Endodermal cell (in vitro differentiated cells): ENCODE data around the gene TSC22D2. TPM values are rescaled to one million over a fixed set of nuclear protein-coding genes. Genes with fewer than 3 reads are reported as not detected.
A peak's percentile ranks its signal among the peaks of the same experiment; 100 is the strongest.

Experiments
- DNase-seq: peaks from one replicate; pipeline ENCODE4 v3.0.0-alpha.2; 2017
- H3K27ac ChIP-seq: 2 replicates; pipeline ENCODE4 v1.5.1; 2013; ENCODE audit warnings: mild to moderate bottlenecking, low read depth, low read length, moderate library complexity
- H3K27me3 ChIP-seq: 2 replicates; pipeline ENCODE4 v1.6.1; 2013; ENCODE audit warnings: mild to moderate bottlenecking, low read length, moderate library complexity; ENCODE audit not compliant: insufficient read depth, control insufficient read depth, poor library complexity, severe bottlenecking
- H3K36me3 ChIP-seq: 2 replicates; pipeline ENCODE4 v1.7.0; 2013; ENCODE audit warnings: mild to moderate bottlenecking, low read length, moderate library complexity; ENCODE audit not compliant: control insufficient read depth, insufficient read depth
- H3K4me1 ChIP-seq: one replicate; pipeline ENCODE4 v1.7.0; 2013; ENCODE audit warnings: low read length; ENCODE audit not compliant: control insufficient read depth, insufficient read depth
- H3K4me3 ChIP-seq: 2 replicates; pipeline ENCODE4 v1.5.1; 2013; ENCODE audit warnings: mild to moderate bottlenecking, low read length, moderate library complexity
- H3K9ac ChIP-seq: 2 replicates; pipeline ENCODE4 v1.6.1; 2013; ENCODE audit warnings: mild to moderate bottlenecking, low read length, moderate library complexity; ENCODE audit not compliant: poor library complexity, severe bottlenecking; ENCODE audit errors: extremely low read depth
- H3K9me3 ChIP-seq: 2 replicates; pipeline ENCODE4 v1.6.1; 2013; ENCODE audit warnings: mild to moderate bottlenecking, low read length, moderate library complexity; ENCODE audit not compliant: control insufficient read depth
- H3K27ac Mint-ChIP-seq: 2 replicates; pipeline ENCODE4 v1.8.0; 2020; ENCODE audit warnings: mixed read lengths
- H3K27me3 Mint-ChIP-seq: 2 replicates; pipeline ENCODE4 v1.8.0; 2021; ENCODE audit warnings: mild to moderate bottlenecking, mixed read lengths; ENCODE audit not compliant: insufficient read depth
- H3K36me3 Mint-ChIP-seq: 2 replicates; pipeline ENCODE4 v1.8.0; 2020; ENCODE audit warnings: low read depth, mixed read lengths
- H3K4me1 Mint-ChIP-seq: 2 replicates; pipeline ENCODE4 v1.8.0; 2020; ENCODE audit warnings: mixed read lengths
- H3K4me3 Mint-ChIP-seq: 2 replicates; pipeline ENCODE4 v1.8.0; 2020; ENCODE audit warnings: mild to moderate bottlenecking, moderate library complexity, mixed read lengths
- H3K9me3 Mint-ChIP-seq: 2 replicates; pipeline ENCODE4 v1.8.0; 2020; ENCODE audit warnings: mild to moderate bottlenecking, mixed read lengths
- CTCF ChIP-seq: fragments of 200-600 bp; sonication (generic); conservative IDR thresholded peaks from 2 replicates; pipeline ENCODE4 v1.5.0; 2021; ENCODE audit warnings: antibody characterized with exemption, mild to moderate bottlenecking
- WGBS, 2 experiments: methylation state at CpG; one replicate each; pipeline versions ENCODE4 v1.1.5 to v1.1.7; 2013; ENCODE audit warnings: missing lambda C conversion rate in 2 of 2, mixed read lengths in 1 of 2; ENCODE audit not compliant: insufficient coverage in 1 of 2, insufficient read length in 1 of 2; 5-methylcytosine and 5-hydroxymethylcytosine counted together
- total RNA-seq, 2 donors: library from RNA; stranded (reverse); fragmentation: NEBNext Ultra II Directional in 1 of 2; extraction: Animal tissue kit (Norgen Biotek cat#: 25700) in 1 of 2; gene quantifications; 2 replicates in 1 of 2; 3 replicates in 1 of 2; pipeline ENCODE4 v1.2.1, GENCODE V29; 2021

Gene TSC22D2
- total RNA-seq, 2 donors from 2014 or later: 25.6 to 29.1 TPM

DNA sequence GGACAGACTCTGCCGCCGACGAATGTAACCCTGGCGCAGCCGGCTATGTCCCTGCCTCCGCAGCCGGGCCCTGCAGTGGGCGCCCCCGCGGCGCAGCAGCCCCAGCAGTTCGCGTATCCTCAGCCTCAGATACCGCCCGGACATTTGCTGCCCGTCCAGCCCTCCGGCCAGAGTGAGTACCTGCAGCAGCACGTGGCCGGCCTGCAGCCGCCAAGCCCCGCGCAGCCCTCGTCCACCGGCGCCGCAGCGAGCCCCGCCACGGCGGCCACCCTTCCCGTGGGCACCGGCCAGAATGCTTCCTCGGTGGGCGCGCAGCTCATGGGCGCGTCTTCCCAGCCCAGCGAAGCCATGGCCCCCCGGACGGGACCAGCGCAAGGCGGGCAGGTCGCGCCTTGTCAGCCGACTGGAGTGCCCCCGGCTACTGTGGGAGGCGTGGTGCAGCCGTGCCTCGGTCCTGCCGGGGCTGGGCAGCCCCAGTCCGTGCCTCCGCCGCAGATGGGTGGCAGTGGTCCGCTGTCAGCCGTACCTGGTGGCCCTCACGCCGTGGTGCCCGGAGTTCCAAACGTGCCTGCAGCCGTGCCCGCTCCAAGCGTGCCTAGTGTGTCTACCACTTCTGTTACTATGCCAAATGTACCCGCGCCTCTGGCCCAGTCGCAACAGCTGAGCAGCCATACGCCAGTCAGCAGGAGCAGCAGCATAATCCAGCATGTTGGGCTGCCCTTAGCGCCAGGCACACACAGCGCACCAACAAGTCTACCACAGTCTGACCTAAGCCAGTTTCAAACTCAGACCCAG lies 2.4 kb downstream of the TSC22D2 start:
- peak overlapping the region; percentile 97 for H3K27ac ChIP-seq
- H3K36me3 Mint-ChIP-seq: peaks cover 15% of the 10 kb centered on the region
- H3K4me3 ChIP-seq: peak overlapping the region; percentile 99
- no peaks in the 10 kb centered on the region for H3K27me3 Mint-ChIP-seq
- peak; percentile 7 for TF ChIP-seq CTCF
- no peak overlapping the region for H3K27ac Mint-ChIP-seq
- H3K27me3 ChIP-seq: no peaks in the 10 kb centered on the region
- peaks cover 15% of the 10 kb centered on the region for H3K36me3 ChIP-seq
- peak overlapping the region; percentile 93 for H3K4me3 Mint-ChIP-seq
- H3K4me1 ChIP-seq: no peaks in the 10 kb centered on the region
- H3K9me3 Mint-ChIP-seq: no peaks in the 10 kb centered on the region
- peak overlapping the region; percentile 76 for H3K9ac ChIP-seq
- H3K9me3 ChIP-seq: no peaks in the 10 kb centered on the region
- peaks cover 40% of the 10 kb centered on the region for H3K4me1 Mint-ChIP-seq
- peak; percentile 68 for DNase-seq
- WGBS, 2 experiments: 0 to 1% methylated on average over 35 to 68 of the region's 68 CpGs

- peak overlapping the region; percentile 76 for H3K9ac ChIP-seq
- no peak for DNase-seq
- 1 to 10% methylated on average over 1 to 5 of the region's 5 CpGs for WGBS, 2 experiments
- H3K4me3 ChIP-seq: peak overlapping the region; percentile 99
- H3K9me3 Mint-ChIP-seq: no peaks in the 10 kb centered on the region
- no peak overlapping the region for H3K27ac ChIP-seq
- H3K27me3 ChIP-seq: no peaks in the 10 kb centered on the region
- H3K4me1 ChIP-seq: no peaks in the 10 kb centered on the region
- no peaks in the 10 kb centered on the region for H3K27me3 Mint-ChIP-seq
- H3K9me3 ChIP-seq: no peaks in the 10 kb centered on the region
- peaks cover 44% of the 10 kb centered on the region for H3K4me1 Mint-ChIP-seq
- no peak overlapping the region for H3K27ac Mint-ChIP-seq
- peak overlapping the region; percentile 93 for H3K4me3 Mint-ChIP-seq
- no peak for TF ChIP-seq CTCF
- H3K36me3 ChIP-seq: peaks cover 15% of the 10 kb centered on the region
- H3K36me3 Mint-ChIP-seq: peaks cover 18% of the 10 kb centered on the region
These were observed 3.0 kb downstream of the TSC22D2 start for GRCh38 chr3:150411106-150411460.

DNA sequence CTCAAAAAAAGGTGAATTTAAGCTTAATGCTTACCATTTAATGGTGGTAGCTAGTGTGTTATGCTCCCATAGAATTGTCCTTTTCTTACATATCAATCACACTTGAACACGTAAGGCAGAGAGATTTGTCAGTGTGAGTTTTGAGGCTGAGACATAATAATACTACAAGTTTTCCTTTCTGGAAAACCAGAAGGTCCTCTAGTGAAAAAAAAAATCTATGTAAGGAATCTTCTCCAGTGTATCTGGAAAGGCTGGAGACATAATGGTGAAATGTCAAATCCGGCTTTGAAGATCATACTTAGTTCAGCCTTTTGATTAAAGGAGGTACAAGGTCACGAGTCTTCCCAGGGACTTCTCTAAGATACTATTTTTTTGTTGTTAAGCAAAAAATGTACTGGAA lies 3.4 kb downstream of the TSC22D2 start:
- Mint-ChIP-seq H3K4me3 (peak overlapping the region; percentile 93), H3K27ac (no peak overlapping the region), H3K36me3 (peaks cover 18% of the 10 kb centered on the region), H3K4me1 (peaks cover 44% of the 10 kb centered on the region), H3K9me3 (no peaks in the 10 kb centered on the region), H3K27me3 (no peaks in the 10 kb centered on the region)
- Histone ChIP-seq H3K4me1 (no peaks in the 10 kb centered on the region), H3K27me3 (no peaks in the 10 kb centered on the region), H3K9me3 (no peaks in the 10 kb centered on the region), H3K36me3 (peaks cover 17% of the 10 kb centered on the region), H3K27ac (no peak overlapping the region), H3K4me3 (peak overlapping the region; percentile 99), H3K9ac (peak overlapping the region; percentile 76)
- no peak for DNase-seq
- TF ChIP-seq CTCF: no peak
- 18 to 29% methylated on average over 1 to 2 of the region's 3 CpGs for WGBS, 2 experiments
